Neural crest cell (in vitro differentiated cells): ENCODE measurements around the gene DHDDS. TPM values are rescaled to one million over a fixed set of nuclear protein-coding genes. Genes with fewer than 3 reads are reported as not detected.

Experiments used
- DNase-seq: peaks from one replicate; pipeline ENCODE4 v3.0.0; 2021; ENCODE audit warnings: low read depth, mixed read lengths, low spot score
- H3K27ac Mint-ChIP-seq: one replicate; pipeline ENCODE4 v1.8.0; 2021; ENCODE audit warnings: mild to moderate bottlenecking, mixed read lengths; ENCODE audit not compliant: unreplicated experiment
- H3K27me3 Mint-ChIP-seq: 2 replicates; pipeline ENCODE4 v1.8.0; 2021; ENCODE audit warnings: low read depth, mild to moderate bottlenecking, mixed read lengths
- H3K36me3 Mint-ChIP-seq: 2 replicates; pipeline ENCODE4 v1.8.0; 2021; ENCODE audit warnings: low read depth, mild to moderate bottlenecking, mixed read lengths
- H3K4me1 Mint-ChIP-seq: 2 replicates; pipeline ENCODE4 v1.8.0; 2021; ENCODE audit warnings: mixed read lengths
- H3K4me3 Mint-ChIP-seq: one replicate; pipeline ENCODE4 v1.8.0; 2021; ENCODE audit warnings: mild to moderate bottlenecking, mixed read lengths
- H3K9me3 Mint-ChIP-seq: 2 replicates; pipeline ENCODE4 v1.8.0; 2021; ENCODE audit warnings: mixed read lengths
- total RNA-seq: library from RNA; stranded (reverse); gene quantifications from 2 replicates; pipeline ENCODE4 v1.2.1, GENCODE V29; 2021
- TF ChIP-seq, protein P1 (sequence below): fragments of 200-600 bp; sonication (generic); conservative IDR thresholded peaks from 2 replicates; pipeline ENCODE4 v1.5.0; 2021; ENCODE audit warnings: antibody characterized with exemption, mild to moderate bottlenecking

Gene DHDDS
- total RNA-seq, 1 donor from 2014 or later: 40.1 TPM

GRCh38 chr1:26476958-26477357, 44.8 kb downstream of the DHDDS start:
- Mint-ChIP-seq H3K4me1 (peaks cover 38% of the 10 kb centered on the region), H3K27ac (no peak overlapping the region), H3K9me3 (no peaks in the 10 kb centered on the region), H3K4me3 (peak overlapping the region; percentile 82), H3K27me3 (peaks cover 11% of the 10 kb centered on the region), H3K36me3 (peaks cover 39% of the 10 kb centered on the region)
- TF ChIP-seq, protein P1, sequence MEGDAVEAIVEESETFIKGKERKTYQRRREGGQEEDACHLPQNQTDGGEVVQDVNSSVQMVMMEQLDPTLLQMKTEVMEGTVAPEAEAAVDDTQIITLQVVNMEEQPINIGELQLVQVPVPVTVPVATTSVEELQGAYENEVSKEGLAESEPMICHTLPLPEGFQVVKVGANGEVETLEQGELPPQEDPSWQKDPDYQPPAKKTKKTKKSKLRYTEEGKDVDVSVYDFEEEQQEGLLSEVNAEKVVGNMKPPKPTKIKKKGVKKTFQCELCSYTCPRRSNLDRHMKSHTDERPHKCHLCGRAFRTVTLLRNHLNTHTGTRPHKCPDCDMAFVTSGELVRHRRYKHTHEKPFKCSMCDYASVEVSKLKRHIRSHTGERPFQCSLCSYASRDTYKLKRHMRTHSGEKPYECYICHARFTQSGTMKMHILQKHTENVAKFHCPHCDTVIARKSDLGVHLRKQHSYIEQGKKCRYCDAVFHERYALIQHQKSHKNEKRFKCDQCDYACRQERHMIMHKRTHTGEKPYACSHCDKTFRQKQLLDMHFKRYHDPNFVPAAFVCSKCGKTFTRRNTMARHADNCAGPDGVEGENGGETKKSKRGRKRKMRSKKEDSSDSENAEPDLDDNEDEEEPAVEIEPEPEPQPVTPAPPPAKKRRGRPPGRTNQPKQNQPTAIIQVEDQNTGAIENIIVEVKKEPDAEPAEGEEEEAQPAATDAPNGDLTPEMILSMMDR: no peak
- DNase-seq: no peak

GRCh38 chr1:26477446-26478152, 45.5 kb downstream of the DHDDS start:
- no peak for DNase-seq
- TF ChIP-seq, protein P1: no peak
- Mint-ChIP-seq H3K9me3 (no peaks in the 10 kb centered on the region), H3K4me1 (peaks cover 38% of the 10 kb centered on the region), H3K27me3 (peaks cover 7% of the 10 kb centered on the region), H3K4me3 (peak overlapping the region; percentile 82), H3K27ac (no peak overlapping the region), H3K36me3 (peaks cover 37% of the 10 kb centered on the region)

GRCh38 chr1:26478159-26478558, 46.0 kb downstream of the DHDDS start:
- Mint-ChIP-seq H3K4me3 (peak overlapping the region; percentile 77), H3K27me3 (peaks cover 6% of the 10 kb centered on the region), H3K9me3 (no peaks in the 10 kb centered on the region), H3K4me1 (peaks cover 38% of the 10 kb centered on the region), H3K27ac (no peak overlapping the region), H3K36me3 (peaks cover 35% of the 10 kb centered on the region)
- TF ChIP-seq, protein P1: no peak
- DNase-seq: no peak

DNA sequence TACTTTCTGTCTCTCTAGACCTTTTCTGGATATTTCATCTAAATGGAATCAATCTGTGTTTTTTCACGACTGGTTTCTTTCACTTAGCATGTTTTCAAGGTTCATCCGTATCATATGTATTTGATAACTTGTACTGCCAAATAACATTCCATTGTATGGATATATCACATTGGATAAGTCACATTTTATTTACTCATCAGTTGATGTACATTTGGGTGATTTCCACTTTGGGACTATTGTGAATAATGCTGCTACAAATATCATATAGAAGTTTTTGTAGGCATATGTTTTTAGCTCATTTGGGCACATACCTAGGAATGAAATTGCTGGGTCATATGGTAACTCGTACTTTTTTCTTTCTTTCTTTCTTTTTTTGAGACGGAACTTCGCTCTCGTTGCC, 46.9 kb downstream of the DHDDS start:
- H3K36me3 Mint-ChIP-seq: peaks cover 27% of the 10 kb centered on the region
- peak overlapping the region; percentile 58 for H3K4me3 Mint-ChIP-seq
- H3K27ac Mint-ChIP-seq: no peak overlapping the region
- H3K4me1 Mint-ChIP-seq: peaks cover 30% of the 10 kb centered on the region
- H3K9me3 Mint-ChIP-seq: no peaks in the 10 kb centered on the region
- TF ChIP-seq, protein P1: no peak
- no peak for DNase-seq
- peaks cover 4% of the 10 kb centered on the region for H3K27me3 Mint-ChIP-seq

GRCh38 chr1:26482921-26483320, 50.8 kb downstream of the DHDDS start:
- DNase-seq: no peak
- no peaks in the 10 kb centered on the region for H3K9me3 Mint-ChIP-seq
- peak overlapping the region; percentile 26 for H3K4me3 Mint-ChIP-seq
- peaks cover 7% of the 10 kb centered on the region for H3K36me3 Mint-ChIP-seq
- peaks cover 7% of the 10 kb centered on the region for H3K4me1 Mint-ChIP-seq
- TF ChIP-seq, protein P1: no peak
- peaks cover 2% of the 10 kb centered on the region for H3K27me3 Mint-ChIP-seq
- H3K27ac Mint-ChIP-seq: no peak overlapping the region
